H9 (cell line): ENCODE measurements around the gene FAM89B. TPM values are rescaled to one million over a fixed set of nuclear protein-coding genes. Genes with fewer than 3 reads are reported as not detected.

Experiments used
- DNase-seq: peaks from one replicate; pipeline ENCODE4 v3.0.0-alpha.2; 2017
- H2AFZ ChIP-seq: one replicate; pipeline ENCODE4 v1.6.1; 2013; ENCODE audit warnings: mild to moderate bottlenecking, low read length, control low read depth, moderate library complexity
- H2AK5ac ChIP-seq: 2 replicates; pipeline ENCODE4 v1.6.1; 2013; ENCODE audit warnings: low read length, control low read depth, mixed read lengths; ENCODE audit not compliant: insufficient read length
- H2BK120ac ChIP-seq: one replicate; pipeline ENCODE4 v1.6.1; 2013; ENCODE audit warnings: low read depth, mild to moderate bottlenecking, low read length, control low read depth, inconsistent platforms; ENCODE audit not compliant: poor library complexity, severe bottlenecking
- H2BK12ac ChIP-seq: 2 replicates; pipeline ENCODE4 v1.6.1; 2013; ENCODE audit warnings: low read length, control low read depth, mixed read lengths, low read depth; ENCODE audit not compliant: insufficient read length
- H2BK15ac ChIP-seq: 2 replicates; pipeline ENCODE4 v1.6.1; 2013; ENCODE audit warnings: low read depth, low read length, control low read depth
- H2BK20ac ChIP-seq: one replicate; pipeline ENCODE4 v1.6.1; 2013; ENCODE audit warnings: low read depth, mild to moderate bottlenecking, low read length, control low read depth, inconsistent platforms; ENCODE audit not compliant: poor library complexity, severe bottlenecking
- H2BK5ac ChIP-seq: 2 replicates; pipeline ENCODE4 v1.6.1; 2013; ENCODE audit warnings: low read length, control low read depth, mixed read lengths; ENCODE audit not compliant: insufficient read length
- H3K14ac ChIP-seq: 2 replicates; pipeline ENCODE4 v1.6.1; 2013; ENCODE audit warnings: low read length, control low read depth; ENCODE audit not compliant: insufficient read depth
- H3K18ac ChIP-seq: 2 replicates; pipeline ENCODE4 v1.6.1; 2013; ENCODE audit warnings: low read depth, mild to moderate bottlenecking, mixed read lengths, low read length, control low read depth; ENCODE audit not compliant: insufficient read length
- H3K23ac ChIP-seq: 2 replicates; pipeline ENCODE4 v1.6.1; 2013; ENCODE audit warnings: low read length, control low read depth, mixed read lengths, low read depth; ENCODE audit not compliant: insufficient read length
- H3K23me2 ChIP-seq: 2 replicates; pipeline ENCODE4 v1.6.1; 2013; ENCODE audit warnings: low read depth, mild to moderate bottlenecking, mixed read lengths, low read length, control low read depth; ENCODE audit not compliant: insufficient read length, poor library complexity, severe bottlenecking
- H3K27ac ChIP-seq: 2 replicates; pipeline ENCODE4 v1.5.1; 2013; ENCODE audit warnings: low read length, control low read depth, mixed read lengths, low read depth; ENCODE audit not compliant: insufficient read length
- H3K27me3 ChIP-seq: 2 replicates; pipeline ENCODE4 v1.6.1; 2013; ENCODE audit warnings: low read length, control low read depth, inconsistent platforms; ENCODE audit not compliant: insufficient read depth
- H3K4ac ChIP-seq: 2 replicates; pipeline ENCODE4 v1.6.1; 2013; ENCODE audit warnings: low read depth, mild to moderate bottlenecking, control low read depth, inconsistent platforms, low read length, moderate library complexity
- H3K4me1 ChIP-seq: 2 replicates; pipeline ENCODE4 v1.6.1; 2013; ENCODE audit warnings: low read length, control low read depth, inconsistent platforms; ENCODE audit not compliant: insufficient read depth
- H3K4me2 ChIP-seq: 2 replicates; pipeline ENCODE4 v1.6.1; 2013; ENCODE audit warnings: low read length, control low read depth, mixed read lengths; ENCODE audit not compliant: insufficient read length, insufficient read depth
- H3K56ac ChIP-seq: 2 replicates; pipeline ENCODE4 v1.6.1; 2013; ENCODE audit warnings: low read depth, mild to moderate bottlenecking, mixed read lengths, low read length, control low read depth; ENCODE audit not compliant: insufficient read length
- H3K79me1 ChIP-seq: 2 replicates; pipeline ENCODE4 v1.6.1; 2013; ENCODE audit warnings: low read depth, mild to moderate bottlenecking, moderate library complexity, low read length, control low read depth, inconsistent platforms; ENCODE audit not compliant: insufficient read depth, poor library complexity, severe bottlenecking
- H3K79me2 ChIP-seq: 2 replicates; pipeline ENCODE4 v1.6.1; 2013; ENCODE audit warnings: low read length, control low read depth, inconsistent platforms; ENCODE audit not compliant: insufficient read depth
- H3K9ac ChIP-seq: 2 replicates; pipeline ENCODE4 v1.6.1; 2013; ENCODE audit warnings: low read length, control low read depth, mixed read lengths; ENCODE audit not compliant: insufficient read length; ENCODE audit errors: extremely low read depth
- H3K9me3 ChIP-seq: one replicate; pipeline ENCODE4 v1.6.1; 2013; ENCODE audit warnings: low read depth, low read length, inconsistent platforms; ENCODE audit not compliant: control insufficient read depth
- H3T11ph ChIP-seq: one replicate; pipeline ENCODE4 v1.6.1; 2013; ENCODE audit warnings: mild to moderate bottlenecking, low read length, control low read depth, inconsistent platforms
- H4K20me1 ChIP-seq: one replicate; pipeline ENCODE4 v1.6.1; 2013; ENCODE audit not compliant: control insufficient read depth, insufficient read length, insufficient read depth
- H4K5ac ChIP-seq: 2 replicates; pipeline ENCODE4 v1.6.1; 2013; ENCODE audit warnings: low read depth, mild to moderate bottlenecking, mixed read lengths, low read length, control low read depth; ENCODE audit not compliant: insufficient read length
- H4K8ac ChIP-seq: replicated peaks from 2 replicates; pipeline ENCODE4 v1.6.1; 2013; ENCODE audit warnings: low read length, control low read depth, mixed read lengths, low read depth; ENCODE audit not compliant: insufficient read length
- H4K91ac ChIP-seq: 2 replicates; pipeline ENCODE4 v1.6.1; 2013; ENCODE audit warnings: low read depth, mild to moderate bottlenecking, moderate library complexity, mixed read lengths, low read length, control low read depth; ENCODE audit not compliant: insufficient read length
- H3K27ac Mint-ChIP-seq, 3 experiments: 2 replicates in 2 of 3; 3 replicates in 1 of 3; pipeline ENCODE4 v1.8.0; 2020 to 2021; ENCODE audit warnings: mixed read lengths in 3 of 3, mild to moderate bottlenecking in 1 of 3, moderate library complexity in 1 of 3
- H3K27me3 Mint-ChIP-seq: 2 replicates; pipeline ENCODE4 v1.8.0; 2021; ENCODE audit warnings: low read depth, mild to moderate bottlenecking, moderate library complexity, mixed read lengths
- H3K36me3 Mint-ChIP-seq, 3 experiments: 2 replicates in 2 of 3; 3 replicates in 1 of 3; pipeline ENCODE4 v1.8.0; 2020 to 2021; ENCODE audit warnings: low read depth in 3 of 3, mixed read lengths in 3 of 3; ENCODE audit not compliant: insufficient read depth in 1 of 3
- H3K4me1 Mint-ChIP-seq, 2 experiments: 2 replicates each; pipeline ENCODE4 v1.8.0; 2020; ENCODE audit warnings: mixed read lengths in 2 of 2
- H3K4me3 Mint-ChIP-seq, 2 experiments: 2 replicates in 1 of 2; 3 replicates in 1 of 2; pipeline ENCODE4 v1.8.0; 2020 to 2021; ENCODE audit warnings: mild to moderate bottlenecking in 2 of 2, mixed read lengths in 2 of 2, moderate library complexity in 1 of 2
- H3K9me3 Mint-ChIP-seq, 2 experiments: 2 replicates in 1 of 2; 3 replicates in 1 of 2; pipeline ENCODE4 v1.8.0; 2020; ENCODE audit warnings: mild to moderate bottlenecking in 2 of 2, mixed read lengths in 2 of 2, moderate library complexity in 1 of 2
- WGBS: extraction: QIAGEN DNeasy Blood & Tissue Kit; methylation state at CpG from one replicate; pipeline ENCODE4 v1.1.7; 2013; ENCODE audit warnings: missing lambda C conversion rate, low lambda C conversion rate, mixed read lengths; ENCODE audit not compliant: insufficient read length; ENCODE audit errors: extremely low coverage; 5-methylcytosine and 5-hydroxymethylcytosine counted together
- total RNA-seq: library from RNA; stranded (reverse); gene quantifications from 2 replicates; pipeline ENCODE4 v1.2.1, GENCODE V29; 2021
- TF ChIP-seq, protein P1 (sequence below): fragments of 200-600 bp; sonication (generic); conservative IDR thresholded peaks from 3 replicates; pipeline ENCODE4 v1.8.0; 2021; ENCODE audit warnings: antibody characterized with exemption, mild to moderate bottlenecking

Gene FAM89B
- total RNA-seq, 1 experiment from 2014 or later = 21.7 TPM

GRCh38 chr11:65577756-65578109 lies 5.4 kb downstream of the FAM89B start:
- Histone ChIP-seq H2BK20ac (no peak overlapping the region), H3K27me3 (peaks cover 8% of the 10 kb centered on the region; the same call in 1 of the 2 replicates), H3K79me1 (no peaks in the 10 kb centered on the region), H4K91ac (no peak overlapping the region), H3K4ac (no peak overlapping the region), H3K4me2 (no peak overlapping the region), H2AK5ac (no peak overlapping the region), H3K14ac (no peak overlapping the region), H3K23ac (no peak overlapping the region), H3K9me3 (no peaks in the 10 kb centered on the region), H2AFZ (no peak overlapping the region), H3K56ac (no peak overlapping the region), H3K18ac (no peak overlapping the region), H2BK15ac (no peak overlapping the region), H2BK12ac (no peak overlapping the region), H4K5ac (no peak overlapping the region), H3K9ac (no peak overlapping the region), H4K8ac (no peak overlapping the region), H3K27ac (no peak overlapping the region), H3K79me2 (no peaks in the 10 kb centered on the region), H4K20me1 (no peaks in the 10 kb centered on the region), H3K23me2 (peaks cover 8% of the 10 kb centered on the region), H3K4me1 (no peaks in the 10 kb centered on the region), H2BK5ac (no peak overlapping the region), H3T11ph (no peak overlapping the region), H2BK120ac (no peak overlapping the region)
- no CpG with 5 or more reads among the region's 8 CpGs for WGBS
- H3K27ac Mint-ChIP-seq = no peak overlapping the region
- no peaks in the 10 kb centered on the region for H3K9me3 Mint-ChIP-seq
- H3K4me1 Mint-ChIP-seq = peaks cover 20 to 33% of the 10 kb centered on the region in 2 experiments
- H3K36me3 Mint-ChIP-seq = peaks cover 2 to 7% (median 4%) of the 10 kb centered on the region in 3 experiments; a peak in 4 of 7 replicates
- TF ChIP-seq, protein P1, sequence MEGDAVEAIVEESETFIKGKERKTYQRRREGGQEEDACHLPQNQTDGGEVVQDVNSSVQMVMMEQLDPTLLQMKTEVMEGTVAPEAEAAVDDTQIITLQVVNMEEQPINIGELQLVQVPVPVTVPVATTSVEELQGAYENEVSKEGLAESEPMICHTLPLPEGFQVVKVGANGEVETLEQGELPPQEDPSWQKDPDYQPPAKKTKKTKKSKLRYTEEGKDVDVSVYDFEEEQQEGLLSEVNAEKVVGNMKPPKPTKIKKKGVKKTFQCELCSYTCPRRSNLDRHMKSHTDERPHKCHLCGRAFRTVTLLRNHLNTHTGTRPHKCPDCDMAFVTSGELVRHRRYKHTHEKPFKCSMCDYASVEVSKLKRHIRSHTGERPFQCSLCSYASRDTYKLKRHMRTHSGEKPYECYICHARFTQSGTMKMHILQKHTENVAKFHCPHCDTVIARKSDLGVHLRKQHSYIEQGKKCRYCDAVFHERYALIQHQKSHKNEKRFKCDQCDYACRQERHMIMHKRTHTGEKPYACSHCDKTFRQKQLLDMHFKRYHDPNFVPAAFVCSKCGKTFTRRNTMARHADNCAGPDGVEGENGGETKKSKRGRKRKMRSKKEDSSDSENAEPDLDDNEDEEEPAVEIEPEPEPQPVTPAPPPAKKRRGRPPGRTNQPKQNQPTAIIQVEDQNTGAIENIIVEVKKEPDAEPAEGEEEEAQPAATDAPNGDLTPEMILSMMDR = no peak
- peaks cover 31% of the 10 kb centered on the region for H3K27me3 Mint-ChIP-seq
- H3K4me3 Mint-ChIP-seq = no peak overlapping the region
- DNase-seq = no peak
